IPS-15b (cell line): ENCODE measurements around the gene PPP1R2C.

Experiments used
- H3K27me3 ChIP-seq: one replicate; pipeline ENCODE4 v1.6.1; 2013; ENCODE audit warnings: low read length; ENCODE audit not compliant: control insufficient read depth, insufficient read depth
- H3K36me3 ChIP-seq: one replicate; pipeline ENCODE4 v1.6.1; 2013; ENCODE audit warnings: low read length; ENCODE audit not compliant: control insufficient read depth, insufficient read depth
- H3K4me1 ChIP-seq: one replicate; pipeline ENCODE4 v1.6.1; 2013; ENCODE audit warnings: mild to moderate bottlenecking, low read length; ENCODE audit not compliant: control insufficient read depth, insufficient read depth
- H3K4me3 ChIP-seq: one replicate; pipeline ENCODE4 v1.5.1; 2013; ENCODE audit warnings: low read depth, low read length
- H3K9ac ChIP-seq: one replicate; pipeline ENCODE4 v1.6.1; 2013; ENCODE audit warnings: low read depth, mild to moderate bottlenecking, low read length
- H3K9me3 ChIP-seq: one replicate; pipeline ENCODE4 v1.6.1; 2013; ENCODE audit warnings: mild to moderate bottlenecking, low read length; ENCODE audit not compliant: control insufficient read depth, insufficient read depth

Gene PPP1R2C

GRCh38 chrX:42778096-42778495 lies at the start of gene PPP1R2C:
Gene PPP1R2C (minus strand): TSS chrX:42778163. CDS start chrX:42778079, 84 bp downstream.
- peaks cover 4% of the 10 kb centered on the region for H3K9me3 ChIP-seq
- H3K36me3 ChIP-seq, result no peaks in the 10 kb centered on the region
- no peak within 1 kb of the TSS for H3K4me3 ChIP-seq
- H3K4me1 ChIP-seq, result no peaks in the 10 kb centered on the region
- no peak within 1 kb of the TSS for H3K9ac ChIP-seq
- H3K27me3 ChIP-seq, result no peaks in the 10 kb centered on the region

GRCh38 chrX:42825201-42825600 lies 47.2 kb upstream of the PPP1R2C start:
- H3K4me1 ChIP-seq, result peaks cover 3% of the 10 kb centered on the region
- H3K9ac ChIP-seq, result no peak overlapping the region
- H3K4me3 ChIP-seq, result no peak overlapping the region
- H3K36me3 ChIP-seq, result no peaks in the 10 kb centered on the region
- H3K27me3 ChIP-seq, result no peaks in the 10 kb centered on the region
- no peaks in the 10 kb centered on the region for H3K9me3 ChIP-seq

GRCh38 chrX:42824541-42824940 lies 46.6 kb upstream of the PPP1R2C start:
- Histone ChIP-seq H3K27me3 (no peaks in the 10 kb centered on the region), H3K4me3 (no peak overlapping the region), H3K4me1 (peaks cover 3% of the 10 kb centered on the region), H3K9ac (no peak overlapping the region), H3K9me3 (peaks cover 2% of the 10 kb centered on the region), H3K36me3 (no peaks in the 10 kb centered on the region)

- peaks cover 10% of the 10 kb centered on the region for H3K9me3 ChIP-seq
- H3K36me3 ChIP-seq, result peaks cover 2% of the 10 kb centered on the region
- H3K9ac ChIP-seq, result no peak overlapping the region
- peaks cover 3% of the 10 kb centered on the region for H3K4me1 ChIP-seq
- no peak overlapping the region for H3K4me3 ChIP-seq
- H3K27me3 ChIP-seq, result no peaks in the 10 kb centered on the region
Observed at GRCh38 chrX:42823443-42823842, 45.5 kb upstream of the PPP1R2C start.

GRCh38 chrX:42821803-42822443 lies 44.0 kb upstream of the PPP1R2C start:
- peaks cover 3% of the 10 kb centered on the region for H3K36me3 ChIP-seq
- no peaks in the 10 kb centered on the region for H3K27me3 ChIP-seq
- peaks cover 3% of the 10 kb centered on the region for H3K4me1 ChIP-seq
- H3K9ac ChIP-seq, result no peak overlapping the region
- H3K4me3 ChIP-seq, result no peak overlapping the region
- peaks cover 17% of the 10 kb centered on the region for H3K9me3 ChIP-seq

- Histone ChIP-seq H3K9ac (no peak overlapping the region), H3K27me3 (no peaks in the 10 kb centered on the region), H3K4me3 (no peak overlapping the region), H3K9me3 (peaks cover 17% of the 10 kb centered on the region), H3K36me3 (peaks cover 3% of the 10 kb centered on the region), H3K4me1 (peaks cover 3% of the 10 kb centered on the region)
Observed at GRCh38 chrX:42818151-42818921, 40.4 kb upstream of the PPP1R2C start.

GRCh38 chrX:42809569-42809968 lies 31.6 kb upstream of the PPP1R2C start:
- H3K4me1 ChIP-seq, result peaks cover 10% of the 10 kb centered on the region

GRCh38 chrX:42807393-42807792 lies 29.4 kb upstream of the PPP1R2C start:
- no peaks in the 10 kb centered on the region for H3K27me3 ChIP-seq

More at GRCh38 chrX:42809569-42809968, 31.6 kb upstream of the PPP1R2C start:
- no peak overlapping the region for H3K4me3 ChIP-seq
- no peaks in the 10 kb centered on the region for H3K36me3 ChIP-seq
- no peaks in the 10 kb centered on the region for H3K9me3 ChIP-seq
- no peaks in the 10 kb centered on the region for H3K27me3 ChIP-seq
- no peak overlapping the region for H3K9ac ChIP-seq

GRCh38 chrX:42804524-42804923 lies 26.6 kb upstream of the PPP1R2C start:
- no peak overlapping the region for H3K9ac ChIP-seq
- no peak overlapping the region for H3K4me3 ChIP-seq
- peaks cover 19% of the 10 kb centered on the region for H3K4me1 ChIP-seq
- no peaks in the 10 kb centered on the region for H3K9me3 ChIP-seq
- no peaks in the 10 kb centered on the region for H3K27me3 ChIP-seq
- H3K36me3 ChIP-seq, result no peaks in the 10 kb centered on the region

More at GRCh38 chrX:42807393-42807792, 29.4 kb upstream of the PPP1R2C start:
- no peaks in the 10 kb centered on the region for H3K9me3 ChIP-seq
- H3K4me3 ChIP-seq, result no peak overlapping the region
- H3K9ac ChIP-seq, result no peak overlapping the region
- no peaks in the 10 kb centered on the region for H3K36me3 ChIP-seq
- H3K4me1 ChIP-seq, result peaks cover 19% of the 10 kb centered on the region

- no peaks in the 10 kb centered on the region for H3K27me3 ChIP-seq
- peaks cover 16% of the 10 kb centered on the region for H3K4me1 ChIP-seq
- no peak overlapping the region for H3K4me3 ChIP-seq
Observed at GRCh38 chrX:42803320-42803719, 25.4 kb upstream of the PPP1R2C start.

GRCh38 chrX:42797651-42798269 lies 19.8 kb upstream of the PPP1R2C start:
- no peak overlapping the region for H3K9ac ChIP-seq
- no peaks in the 10 kb centered on the region for H3K36me3 ChIP-seq
- no peaks in the 10 kb centered on the region for H3K27me3 ChIP-seq
- H3K9me3 ChIP-seq, result peaks cover 9% of the 10 kb centered on the region
- H3K4me3 ChIP-seq, result no peak overlapping the region
- H3K4me1 ChIP-seq, result no peaks in the 10 kb centered on the region

More at GRCh38 chrX:42803320-42803719, 25.4 kb upstream of the PPP1R2C start:
- H3K9me3 ChIP-seq, result no peaks in the 10 kb centered on the region
- H3K9ac ChIP-seq, result no peak overlapping the region
- no peaks in the 10 kb centered on the region for H3K36me3 ChIP-seq
